GM06990 (cell line): ENCODE data around the gene HYAL1.
A peak's percentile ranks its signal among the peaks of the same experiment; 100 is the strongest.

ENCODE experiments used
- DNase-seq: peaks from one replicate; pipeline ENCODE4 v3.0.0-alpha.2; 2011; ENCODE audit not compliant: insufficient read length; ENCODE audit errors: extremely low read depth
- H3K27me3 ChIP-seq: replicated peaks from 2 replicates; pipeline ENCODE4 v1.6.0; 2011; ENCODE audit warnings: low read length; ENCODE audit not compliant: control insufficient read depth, insufficient read depth
- H3K36me3 ChIP-seq: 2 replicates; pipeline ENCODE4 v1.5.1; 2011; ENCODE audit warnings: low read length; ENCODE audit not compliant: control insufficient read depth, insufficient read depth
- H3K4me3 ChIP-seq: replicated peaks from 2 replicates; pipeline ENCODE4 v1.5.1; 2011; ENCODE audit warnings: low read depth, mild to moderate bottlenecking, control low read depth, low read length
- TF ChIP-seq, protein P1 (sequence below): IDR thresholded peaks from 2 replicates; pipeline ENCODE4 v1.5.1; 2011; ENCODE audit warnings: low read length, control low read depth, mild to moderate bottlenecking, inconsistent platforms; ENCODE audit not compliant: insufficient read depth, poor library complexity, severe bottlenecking

Gene HYAL1

DNA sequence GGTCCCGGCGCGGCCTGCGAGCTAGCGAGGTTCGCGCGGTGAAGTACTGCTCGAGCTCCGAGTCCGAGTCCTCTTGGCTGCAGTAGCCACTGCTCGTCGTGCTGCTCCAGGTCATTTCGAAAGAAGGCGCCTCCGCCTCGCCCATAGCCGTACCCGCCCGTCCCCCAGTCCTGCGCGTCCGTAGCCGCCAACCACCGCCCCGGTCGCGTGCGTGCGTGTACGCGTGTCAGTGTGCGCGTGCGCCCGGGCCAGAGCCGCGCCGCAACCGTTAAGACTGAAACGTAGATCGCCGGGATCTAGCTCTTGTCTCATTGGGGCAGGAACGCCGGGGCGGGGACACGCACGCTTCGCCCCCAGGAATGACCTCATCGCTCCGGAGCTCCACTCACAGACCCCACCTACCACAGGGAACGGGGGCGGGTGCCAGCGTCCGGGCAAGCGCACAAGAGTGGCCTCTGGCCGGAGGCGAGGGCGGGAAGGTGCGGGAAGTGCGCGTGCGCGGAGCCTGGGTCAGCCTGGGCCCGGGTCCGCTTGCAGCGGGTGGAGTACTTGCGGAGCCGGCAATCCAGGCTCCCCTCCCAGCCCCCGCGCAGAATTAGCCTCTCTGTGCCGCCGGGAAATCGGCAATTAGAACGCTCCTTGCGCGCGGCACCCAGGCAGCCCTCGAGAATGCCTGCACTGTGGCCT is 33.9 kb upstream of the HYAL1 start:
- H3K36me3 ChIP-seq: peaks cover 6% of the 10 kb centered on the region
- DNase-seq: peak; percentile 99
- H3K4me3 ChIP-seq: peak overlapping the region; percentile 93
- no peaks in the 10 kb centered on the region for H3K27me3 ChIP-seq
- TF ChIP-seq, protein P1, sequence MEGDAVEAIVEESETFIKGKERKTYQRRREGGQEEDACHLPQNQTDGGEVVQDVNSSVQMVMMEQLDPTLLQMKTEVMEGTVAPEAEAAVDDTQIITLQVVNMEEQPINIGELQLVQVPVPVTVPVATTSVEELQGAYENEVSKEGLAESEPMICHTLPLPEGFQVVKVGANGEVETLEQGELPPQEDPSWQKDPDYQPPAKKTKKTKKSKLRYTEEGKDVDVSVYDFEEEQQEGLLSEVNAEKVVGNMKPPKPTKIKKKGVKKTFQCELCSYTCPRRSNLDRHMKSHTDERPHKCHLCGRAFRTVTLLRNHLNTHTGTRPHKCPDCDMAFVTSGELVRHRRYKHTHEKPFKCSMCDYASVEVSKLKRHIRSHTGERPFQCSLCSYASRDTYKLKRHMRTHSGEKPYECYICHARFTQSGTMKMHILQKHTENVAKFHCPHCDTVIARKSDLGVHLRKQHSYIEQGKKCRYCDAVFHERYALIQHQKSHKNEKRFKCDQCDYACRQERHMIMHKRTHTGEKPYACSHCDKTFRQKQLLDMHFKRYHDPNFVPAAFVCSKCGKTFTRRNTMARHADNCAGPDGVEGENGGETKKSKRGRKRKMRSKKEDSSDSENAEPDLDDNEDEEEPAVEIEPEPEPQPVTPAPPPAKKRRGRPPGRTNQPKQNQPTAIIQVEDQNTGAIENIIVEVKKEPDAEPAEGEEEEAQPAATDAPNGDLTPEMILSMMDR: no peak

DNA sequence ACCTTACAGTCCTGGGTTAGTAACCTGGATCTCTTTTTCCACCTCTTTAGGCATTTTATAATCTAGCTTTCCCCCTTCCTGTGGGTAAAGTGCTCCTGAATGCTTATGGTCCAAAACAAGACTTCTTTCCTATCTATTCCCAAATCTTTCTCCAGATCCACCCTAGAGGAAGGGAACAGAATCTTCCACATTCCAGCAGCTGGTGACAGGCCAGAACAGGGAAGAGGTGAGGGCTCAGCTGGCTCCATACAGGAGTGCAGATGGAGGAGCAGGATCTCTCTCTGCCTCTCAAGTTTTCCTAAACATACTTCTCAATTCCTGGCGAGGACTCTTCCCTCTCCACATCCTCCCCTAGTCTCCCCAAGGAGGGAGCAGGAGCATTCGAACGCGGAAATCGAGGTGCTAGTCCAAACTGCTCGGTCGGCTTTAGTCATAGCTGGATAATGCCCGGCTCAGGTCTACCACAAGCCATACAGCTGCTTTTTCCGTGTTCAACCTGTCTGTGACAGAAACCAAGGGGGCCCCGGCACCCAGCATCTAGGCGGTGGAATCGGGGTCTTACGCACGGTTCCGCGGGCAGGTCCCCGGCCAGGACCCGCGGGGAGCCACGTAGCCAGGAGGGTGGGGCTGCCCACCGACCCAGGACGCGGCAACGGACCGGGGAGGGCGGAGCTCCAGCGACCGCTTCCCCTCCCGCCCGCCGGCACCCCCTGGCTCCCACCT is 33.2 kb upstream of the HYAL1 start:
- H3K4me3 ChIP-seq: peak overlapping the region; percentile 93
- peaks cover 13% of the 10 kb centered on the region for H3K36me3 ChIP-seq
- DNase-seq: no peak
- H3K27me3 ChIP-seq: no peaks in the 10 kb centered on the region
- TF ChIP-seq, protein P1: no peak

DNA sequence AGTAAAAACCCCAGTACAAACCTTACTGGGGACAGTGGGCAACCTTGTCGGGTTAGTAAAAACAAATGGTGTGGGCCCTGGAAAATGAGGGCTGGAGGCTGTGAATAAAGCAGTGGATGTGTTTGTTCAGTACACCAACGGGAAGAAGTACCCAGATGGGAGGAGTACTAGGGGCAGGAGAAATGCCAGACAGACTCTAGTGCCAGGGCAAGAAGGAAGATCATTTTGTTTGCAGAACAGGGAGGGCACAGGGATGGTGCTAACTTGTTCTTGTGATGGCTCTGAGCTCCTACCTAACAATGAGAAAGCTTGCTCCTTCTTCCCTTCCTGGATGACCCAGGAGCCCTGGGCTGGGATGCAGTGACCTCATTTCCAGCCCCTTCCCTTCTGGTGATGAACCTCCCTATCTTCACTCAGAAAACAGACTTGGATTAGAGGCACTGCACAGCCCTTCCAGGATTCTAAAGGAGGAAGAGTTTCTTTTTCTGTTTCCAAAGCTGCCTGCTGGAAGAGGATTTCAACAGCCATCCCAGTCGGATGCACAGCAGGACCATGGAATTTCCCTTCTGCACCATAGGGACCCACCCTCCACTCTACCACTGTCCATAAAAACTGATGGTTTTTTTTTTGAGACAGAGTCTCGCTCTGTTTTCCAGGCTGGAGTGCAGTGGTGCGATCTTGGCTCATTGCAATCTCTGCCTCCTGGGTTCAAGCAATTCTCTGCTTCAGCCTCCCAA is 31.1 kb upstream of the HYAL1 start:
- Histone ChIP-seq H3K4me3 (no peak overlapping the region), H3K36me3 (peaks cover 30% of the 10 kb centered on the region), H3K27me3 (no peaks in the 10 kb centered on the region)
- no peak for DNase-seq
- TF ChIP-seq, protein P1: no peak

- H3K36me3 ChIP-seq: peaks cover 30% of the 10 kb centered on the region
- no peak overlapping the region for H3K4me3 ChIP-seq
- no peak for DNase-seq
- no peaks in the 10 kb centered on the region for H3K27me3 ChIP-seq
- TF ChIP-seq, protein P1: no peak
These were observed 30.5 kb upstream of the HYAL1 start for GRCh38 chr3:50333744-50334328.

DNA sequence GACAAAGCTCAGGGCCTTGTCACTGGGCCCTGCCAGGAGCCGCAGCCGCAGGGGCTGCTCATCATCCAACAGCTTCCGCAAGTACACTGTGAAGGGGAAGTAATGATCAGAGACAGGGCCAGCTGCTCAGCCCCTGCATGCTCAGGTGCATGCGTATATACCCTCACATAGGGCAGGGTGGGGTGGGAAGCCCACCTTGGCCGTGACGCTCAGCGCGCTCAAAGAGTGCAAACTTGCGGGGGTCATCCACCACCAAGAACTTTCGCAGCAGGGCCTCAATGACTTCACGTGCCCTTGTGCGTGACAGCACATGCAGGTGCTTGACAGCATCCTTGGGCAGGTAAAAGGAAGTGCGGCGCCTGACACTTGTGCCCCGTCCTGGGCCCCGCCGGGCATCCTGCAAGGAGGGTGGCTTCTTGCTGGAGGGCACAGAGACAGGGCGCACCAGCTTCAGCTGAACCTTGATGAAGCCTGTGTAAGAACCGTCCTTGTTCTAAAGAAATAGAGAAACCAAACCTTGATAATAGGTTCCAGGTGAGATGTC is 28.1 kb upstream of the HYAL1 start:
- no peak overlapping the region for H3K4me3 ChIP-seq
- H3K36me3 ChIP-seq: peaks cover 30% of the 10 kb centered on the region
- TF ChIP-seq, protein P1: no peak
- DNase-seq: no peak
- no peaks in the 10 kb centered on the region for H3K27me3 ChIP-seq
